ENCODE data around the gene NREP. TPM values are rescaled to one million over a fixed set of nuclear protein-coding genes. Genes with fewer than 3 reads are reported as not detected.

NREP gene
- total and polyA plus RNA-seq, 2 experiments from 2014 or later = 260 to 300 TPM

DNA sequence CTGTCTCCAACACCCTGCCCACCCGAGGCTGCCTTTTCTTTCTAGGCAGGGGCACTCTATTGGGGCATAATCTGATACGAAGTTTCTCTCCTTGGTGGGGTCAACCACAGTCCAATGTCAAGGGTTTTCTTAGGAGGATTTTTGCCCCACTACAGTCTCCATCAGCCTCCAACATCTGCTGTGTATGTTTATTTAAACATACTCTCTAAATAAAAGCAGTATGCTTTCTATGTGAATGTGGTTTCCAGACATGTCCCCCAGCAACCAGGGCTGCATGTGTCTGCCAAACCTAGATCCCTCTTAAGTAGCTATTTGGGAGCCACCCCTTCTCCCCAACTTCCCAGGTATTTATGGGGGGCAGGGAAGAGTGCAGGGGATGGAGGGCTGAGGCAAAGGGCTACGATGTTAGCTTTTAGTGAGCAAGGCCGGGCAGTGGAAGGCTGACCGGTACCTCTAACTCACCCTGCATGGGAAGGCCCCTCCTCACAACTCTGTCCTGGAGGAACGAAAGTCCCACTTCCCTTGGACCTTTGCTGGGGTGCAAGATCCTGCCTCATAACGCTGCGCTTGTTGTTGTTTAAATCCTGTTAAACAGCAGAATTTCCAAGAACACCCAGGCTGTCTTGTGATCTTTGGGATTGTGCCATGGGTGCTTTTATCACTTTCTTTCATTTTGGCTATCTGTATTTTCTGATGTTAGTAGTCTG lies 75.4 kb downstream of the NREP start (continued):
- TF ChIP-seq ETS1 (IDR thresholded peaks at IDR 0.05) (no peak), NANOG (IDR thresholded peaks at IDR 0.05; ENCODE audit: borderline replicate concordance) (no peak), STAT1 (IDR thresholded peaks at IDR 0.05; ENCODE audit: unreplicated experiment) (no peak), POLR2AphosphoS5 (IDR thresholded peaks at IDR 0.05; ENCODE audit: low read depth) (no peak), EZH2 (IDR thresholded peaks at IDR 0.05; ENCODE audit: low read depth, unreplicated experiment) (no peak), ZNF114 (CRISPR knock-in tag; IDR thresholded peaks at IDR 0.05) (no peak), ZNF331 (CRISPR knock-in tag; IDR thresholded peaks at IDR 0.05; ENCODE audit: low read depth) (no peak)
- TF ChIP-seq, protein P1, sequence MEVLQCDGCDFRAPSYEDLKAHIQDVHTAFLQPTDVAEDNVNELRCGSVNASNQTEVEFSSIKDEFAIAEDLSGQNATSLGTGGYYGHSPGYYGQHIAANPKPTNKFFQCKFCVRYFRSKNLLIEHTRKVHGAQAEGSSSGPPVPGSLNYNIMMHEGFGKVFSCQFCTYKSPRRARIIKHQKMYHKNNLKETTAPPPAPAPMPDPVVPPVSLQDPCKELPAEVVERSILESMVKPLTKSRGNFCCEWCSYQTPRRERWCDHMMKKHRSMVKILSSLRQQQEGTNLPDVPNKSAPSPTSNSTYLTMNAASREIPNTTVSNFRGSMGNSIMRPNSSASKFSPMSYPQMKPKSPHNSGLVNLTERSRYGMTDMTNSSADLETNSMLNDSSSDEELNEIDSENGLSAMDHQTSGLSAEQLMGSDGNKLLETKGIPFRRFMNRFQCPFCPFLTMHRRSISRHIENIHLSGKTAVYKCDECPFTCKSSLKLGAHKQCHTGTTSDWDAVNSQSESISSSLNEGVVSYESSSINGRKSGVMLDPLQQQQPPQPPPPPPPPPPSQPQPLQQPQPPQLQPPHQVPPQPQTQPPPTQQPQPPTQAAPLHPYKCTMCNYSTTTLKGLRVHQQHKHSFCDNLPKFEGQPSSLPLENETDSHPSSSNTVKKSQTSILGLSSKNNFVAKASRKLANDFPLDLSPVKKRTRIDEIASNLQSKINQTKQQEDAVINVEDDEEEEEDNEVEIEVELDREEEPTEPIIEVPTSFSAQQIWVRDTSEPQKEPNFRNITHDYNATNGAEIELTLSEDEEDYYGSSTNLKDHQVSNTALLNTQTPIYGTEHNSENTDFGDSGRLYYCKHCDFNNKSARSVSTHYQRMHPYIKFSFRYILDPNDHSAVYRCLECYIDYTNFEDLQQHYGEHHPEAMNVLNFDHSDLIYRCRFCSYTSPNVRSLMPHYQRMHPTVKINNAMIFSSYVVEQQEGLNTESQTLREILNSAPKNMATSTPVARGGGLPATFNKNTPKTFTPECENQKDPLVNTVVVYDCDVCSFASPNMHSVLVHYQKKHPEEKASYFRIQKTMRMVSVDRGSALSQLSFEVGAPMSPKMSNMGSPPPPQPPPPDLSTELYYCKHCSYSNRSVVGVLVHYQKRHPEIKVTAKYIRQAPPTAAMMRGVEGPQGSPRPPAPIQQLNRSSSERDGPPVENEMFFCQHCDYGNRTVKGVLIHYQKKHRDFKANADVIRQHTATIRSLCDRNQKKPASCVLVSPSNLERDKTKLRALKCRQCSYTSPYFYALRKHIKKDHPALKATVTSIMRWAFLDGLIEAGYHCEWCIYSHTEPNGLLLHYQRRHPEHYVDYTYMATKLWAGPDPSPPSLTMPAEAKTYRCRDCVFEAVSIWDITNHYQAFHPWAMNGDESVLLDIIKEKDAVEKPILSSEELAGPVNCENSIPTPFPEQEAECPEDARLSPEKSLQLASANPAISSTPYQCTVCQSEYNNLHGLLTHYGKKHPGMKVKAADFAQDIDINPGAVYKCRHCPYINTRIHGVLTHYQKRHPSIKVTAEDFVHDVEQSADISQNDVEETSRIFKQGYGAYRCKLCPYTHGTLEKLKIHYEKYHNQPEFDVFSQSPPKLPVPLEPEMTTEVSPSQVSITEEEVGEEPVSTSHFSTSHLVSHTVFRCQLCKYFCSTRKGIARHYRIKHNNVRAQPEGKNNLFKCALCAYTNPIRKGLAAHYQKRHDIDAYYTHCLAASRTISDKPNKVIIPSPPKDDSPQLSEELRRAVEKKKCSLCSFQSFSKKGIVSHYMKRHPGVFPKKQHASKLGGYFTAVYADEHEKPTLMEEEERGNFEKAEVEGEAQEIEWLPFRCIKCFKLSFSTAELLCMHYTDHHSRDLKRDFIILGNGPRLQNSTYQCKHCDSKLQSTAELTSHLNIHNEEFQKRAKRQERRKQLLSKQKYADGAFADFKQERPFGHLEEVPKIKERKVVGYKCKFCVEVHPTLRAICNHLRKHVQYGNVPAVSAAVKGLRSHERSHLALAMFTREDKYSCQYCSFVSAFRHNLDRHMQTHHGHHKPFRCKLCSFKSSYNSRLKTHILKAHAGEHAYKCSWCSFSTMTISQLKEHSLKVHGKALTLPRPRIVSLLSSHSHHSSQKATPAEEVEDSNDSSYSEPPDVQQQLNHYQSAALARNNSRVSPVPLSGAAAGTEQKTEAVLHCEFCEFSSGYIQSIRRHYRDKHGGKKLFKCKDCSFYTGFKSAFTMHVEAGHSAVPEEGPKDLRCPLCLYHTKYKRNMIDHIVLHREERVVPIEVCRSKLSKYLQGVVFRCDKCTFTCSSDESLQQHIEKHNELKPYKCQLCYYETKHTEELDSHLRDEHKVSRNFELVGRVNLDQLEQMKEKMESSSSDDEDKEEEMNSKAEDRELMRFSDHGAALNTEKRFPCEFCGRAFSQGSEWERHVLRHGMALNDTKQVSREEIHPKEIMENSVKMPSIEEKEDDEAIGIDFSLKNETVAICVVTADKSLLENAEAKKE (CRISPR knock-in tag; IDR thresholded peaks at IDR 0.05) = no peak

Measured in GM23338 (cell line).